ENCODE results near the gene C1orf159. TPM values are rescaled to one million over a fixed set of nuclear protein-coding genes. Genes with fewer than 3 reads are reported as not detected.

C1orf159 gene
- total and polyA plus RNA-seq, 9 of the 15 experiments (the other 6 are each of a cell fraction or from before 2014, with no cell fraction given), result 0.28 to 54.9 (median 10.6) TPM

DNA sequence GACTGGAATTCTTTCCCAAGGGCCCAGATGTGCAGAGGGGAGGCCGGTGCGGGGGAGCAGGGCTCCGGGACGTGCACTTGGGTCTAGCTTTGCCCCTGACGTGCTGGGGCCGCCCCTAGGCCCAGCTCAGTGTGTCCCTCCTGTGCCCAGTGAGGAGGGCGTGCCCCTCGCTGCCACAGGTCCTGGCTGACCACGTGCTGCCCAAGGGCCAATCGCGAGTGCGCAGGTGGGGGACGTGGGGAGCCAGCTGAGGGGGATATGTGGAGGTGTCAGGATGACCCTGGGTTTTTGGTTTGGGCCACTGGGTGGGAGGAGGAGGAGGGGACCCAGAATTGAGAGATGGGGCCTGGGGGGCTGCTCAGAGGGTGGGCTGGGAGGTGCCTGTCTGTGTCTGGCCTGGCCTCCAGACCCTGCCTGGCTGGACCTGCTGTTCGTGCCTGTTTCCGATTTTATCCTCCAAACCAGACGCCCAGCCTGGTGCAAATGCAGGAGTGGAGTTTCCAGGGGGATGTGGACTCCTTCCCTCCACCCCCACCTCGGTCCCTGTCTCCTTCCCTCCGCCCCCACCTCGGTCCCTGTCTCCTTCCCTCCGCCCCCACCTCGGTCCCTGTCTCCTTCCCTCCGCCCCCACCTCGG, 35.6 kb downstream of the C1orf159 start (continued):
- TF ChIP-seq ZNF79 (CRISPR knock-in tag; IDR thresholded peaks at IDR 0.05; ENCODE audit: low read depth), result no peak
- no peak for TF ChIP-seq ZNF174 (CRISPR knock-in tag; IDR thresholded peaks at IDR 0.05)

DNA sequence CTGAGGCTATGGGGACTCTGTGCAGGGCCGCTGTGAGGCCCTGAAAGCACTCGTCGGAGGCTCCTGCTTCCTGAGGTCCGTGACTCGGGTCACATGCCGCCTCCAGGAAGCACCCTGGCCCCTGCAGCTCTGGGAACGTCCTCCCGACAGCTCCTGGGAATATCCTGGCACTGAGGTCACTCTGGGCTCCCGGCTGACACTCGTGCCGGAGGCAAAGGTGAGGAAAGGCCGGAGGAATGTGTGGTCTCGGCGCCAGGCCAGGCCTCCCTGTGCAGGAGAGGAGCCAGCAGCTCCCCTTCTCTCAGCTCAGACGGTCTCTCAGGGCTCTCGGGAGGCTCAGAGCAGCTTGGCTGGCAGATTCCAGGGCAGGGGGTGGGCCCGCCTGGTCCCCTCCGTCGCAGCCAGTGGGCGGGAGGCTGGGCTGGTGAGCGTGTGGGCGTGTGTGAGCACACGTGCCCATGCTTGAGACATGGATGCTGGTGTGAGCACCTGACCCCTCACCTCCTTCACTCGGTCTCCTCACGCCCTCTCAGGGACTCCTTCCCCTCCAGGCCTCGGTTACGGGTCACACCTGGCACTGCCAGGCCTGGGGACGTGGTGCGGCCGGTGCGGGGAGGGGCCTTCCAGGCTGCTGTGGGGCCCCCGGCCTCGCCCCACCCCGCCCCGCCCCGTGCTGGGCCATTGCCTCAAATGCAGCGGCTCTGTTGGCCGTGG, 36.3 kb downstream of the C1orf159 start:
- intact Hi-C loops (cut with micrococcal nuclease) (no loop called here), in situ Hi-C loops (cut with MboI) (no loop called here)
- H3K36me3 ChIP-seq (ENCODE audit: control insufficient read depth, insufficient read depth, low read length), result peaks cover 11% of the 10 kb centered on the region; the same call in 1 of the 3 replicates
- WGBS (ENCODE audit: insufficient coverage, low coverage, missing lambda C conversion rate), result 7% methylated on average over 34 of the region's 38 CpGs
- peak overlapping the region; percentile 56 to 89; a peak in 3 of 4 replicates for H3K9ac ChIP-seq (ENCODE audit: insufficient read depth in 1 of 2, low read depth in 2 of 2, low read length in 2 of 2)
- no peaks in the 10 kb centered on the region; the same call in 1 of the 2 replicates for H3K9me3 ChIP-seq (replicated peaks; ENCODE audit: control insufficient read depth, insufficient read depth, low read depth, low read length)
- DNase-seq (ENCODE audit: extremely low read depth in 1 of 4, low spot score in 3 of 4) (peak; percentile 64 to 81 (median 76)), ATAC-seq (peak; percentile 76), FAIRE-seq (peak; percentile 74)
- BruUV-seq (replicated peaks), result no TSS peak
- H2AFZ ChIP-seq (ENCODE audit: low read depth, low read length), result peak overlapping the region; percentile 96
- peak overlapping the region; percentile 21 for H3K4me3 ChIP-seq
- POLR2A ChIA-PET, result interaction anchor here (0.6 to 1.1 kb wide), 3 partner anchors 22 to 176 kb away, joined by 3 to 4 read pairs (median 4); no protein-coding TSS in a partner anchor
- no peaks in the 10 kb centered on the region for H4K20me1 ChIP-seq (replicated peaks; ENCODE audit: control insufficient read depth, insufficient read depth, low read length)
- H3K27me3 ChIP-seq (ENCODE audit: control insufficient read depth in 2 of 2, insufficient read depth in 2 of 2, low read length in 2 of 2), result peaks cover 2 to 7% of the 10 kb centered on the region in 2 experiments; a peak in 2 of 5 replicates
- no peaks in the 10 kb centered on the region for H3K79me2 ChIP-seq (ENCODE audit: control insufficient read depth, insufficient read depth, low read length)
- H3K27ac ChIP-seq (ENCODE audit: extremely low read depth, low read depth, low read length), result peak overlapping the region; percentile 54; the same call in 2 of the 3 replicates
- H3K4me1 ChIP-seq (replicated peaks in 1 of 2; ENCODE audit: control insufficient read depth in 2 of 2, insufficient read depth in 2 of 2, low read length in 2 of 2), result peaks cover 12 to 67% of the 10 kb centered on the region in 2 experiments
- no peaks in the 10 kb centered on the region for H3K9me1 ChIP-seq (ENCODE audit: control insufficient read depth, insufficient read depth, low read length)
- H3K4me2 ChIP-seq (ENCODE audit: insufficient read depth, low read length), result peak overlapping the region; percentile 87
- CTCF ChIA-PET (ENCODE audit: low intra/inter-chr PET ratio), result no interaction called here
- TF ChIP-seq, protein P1, sequence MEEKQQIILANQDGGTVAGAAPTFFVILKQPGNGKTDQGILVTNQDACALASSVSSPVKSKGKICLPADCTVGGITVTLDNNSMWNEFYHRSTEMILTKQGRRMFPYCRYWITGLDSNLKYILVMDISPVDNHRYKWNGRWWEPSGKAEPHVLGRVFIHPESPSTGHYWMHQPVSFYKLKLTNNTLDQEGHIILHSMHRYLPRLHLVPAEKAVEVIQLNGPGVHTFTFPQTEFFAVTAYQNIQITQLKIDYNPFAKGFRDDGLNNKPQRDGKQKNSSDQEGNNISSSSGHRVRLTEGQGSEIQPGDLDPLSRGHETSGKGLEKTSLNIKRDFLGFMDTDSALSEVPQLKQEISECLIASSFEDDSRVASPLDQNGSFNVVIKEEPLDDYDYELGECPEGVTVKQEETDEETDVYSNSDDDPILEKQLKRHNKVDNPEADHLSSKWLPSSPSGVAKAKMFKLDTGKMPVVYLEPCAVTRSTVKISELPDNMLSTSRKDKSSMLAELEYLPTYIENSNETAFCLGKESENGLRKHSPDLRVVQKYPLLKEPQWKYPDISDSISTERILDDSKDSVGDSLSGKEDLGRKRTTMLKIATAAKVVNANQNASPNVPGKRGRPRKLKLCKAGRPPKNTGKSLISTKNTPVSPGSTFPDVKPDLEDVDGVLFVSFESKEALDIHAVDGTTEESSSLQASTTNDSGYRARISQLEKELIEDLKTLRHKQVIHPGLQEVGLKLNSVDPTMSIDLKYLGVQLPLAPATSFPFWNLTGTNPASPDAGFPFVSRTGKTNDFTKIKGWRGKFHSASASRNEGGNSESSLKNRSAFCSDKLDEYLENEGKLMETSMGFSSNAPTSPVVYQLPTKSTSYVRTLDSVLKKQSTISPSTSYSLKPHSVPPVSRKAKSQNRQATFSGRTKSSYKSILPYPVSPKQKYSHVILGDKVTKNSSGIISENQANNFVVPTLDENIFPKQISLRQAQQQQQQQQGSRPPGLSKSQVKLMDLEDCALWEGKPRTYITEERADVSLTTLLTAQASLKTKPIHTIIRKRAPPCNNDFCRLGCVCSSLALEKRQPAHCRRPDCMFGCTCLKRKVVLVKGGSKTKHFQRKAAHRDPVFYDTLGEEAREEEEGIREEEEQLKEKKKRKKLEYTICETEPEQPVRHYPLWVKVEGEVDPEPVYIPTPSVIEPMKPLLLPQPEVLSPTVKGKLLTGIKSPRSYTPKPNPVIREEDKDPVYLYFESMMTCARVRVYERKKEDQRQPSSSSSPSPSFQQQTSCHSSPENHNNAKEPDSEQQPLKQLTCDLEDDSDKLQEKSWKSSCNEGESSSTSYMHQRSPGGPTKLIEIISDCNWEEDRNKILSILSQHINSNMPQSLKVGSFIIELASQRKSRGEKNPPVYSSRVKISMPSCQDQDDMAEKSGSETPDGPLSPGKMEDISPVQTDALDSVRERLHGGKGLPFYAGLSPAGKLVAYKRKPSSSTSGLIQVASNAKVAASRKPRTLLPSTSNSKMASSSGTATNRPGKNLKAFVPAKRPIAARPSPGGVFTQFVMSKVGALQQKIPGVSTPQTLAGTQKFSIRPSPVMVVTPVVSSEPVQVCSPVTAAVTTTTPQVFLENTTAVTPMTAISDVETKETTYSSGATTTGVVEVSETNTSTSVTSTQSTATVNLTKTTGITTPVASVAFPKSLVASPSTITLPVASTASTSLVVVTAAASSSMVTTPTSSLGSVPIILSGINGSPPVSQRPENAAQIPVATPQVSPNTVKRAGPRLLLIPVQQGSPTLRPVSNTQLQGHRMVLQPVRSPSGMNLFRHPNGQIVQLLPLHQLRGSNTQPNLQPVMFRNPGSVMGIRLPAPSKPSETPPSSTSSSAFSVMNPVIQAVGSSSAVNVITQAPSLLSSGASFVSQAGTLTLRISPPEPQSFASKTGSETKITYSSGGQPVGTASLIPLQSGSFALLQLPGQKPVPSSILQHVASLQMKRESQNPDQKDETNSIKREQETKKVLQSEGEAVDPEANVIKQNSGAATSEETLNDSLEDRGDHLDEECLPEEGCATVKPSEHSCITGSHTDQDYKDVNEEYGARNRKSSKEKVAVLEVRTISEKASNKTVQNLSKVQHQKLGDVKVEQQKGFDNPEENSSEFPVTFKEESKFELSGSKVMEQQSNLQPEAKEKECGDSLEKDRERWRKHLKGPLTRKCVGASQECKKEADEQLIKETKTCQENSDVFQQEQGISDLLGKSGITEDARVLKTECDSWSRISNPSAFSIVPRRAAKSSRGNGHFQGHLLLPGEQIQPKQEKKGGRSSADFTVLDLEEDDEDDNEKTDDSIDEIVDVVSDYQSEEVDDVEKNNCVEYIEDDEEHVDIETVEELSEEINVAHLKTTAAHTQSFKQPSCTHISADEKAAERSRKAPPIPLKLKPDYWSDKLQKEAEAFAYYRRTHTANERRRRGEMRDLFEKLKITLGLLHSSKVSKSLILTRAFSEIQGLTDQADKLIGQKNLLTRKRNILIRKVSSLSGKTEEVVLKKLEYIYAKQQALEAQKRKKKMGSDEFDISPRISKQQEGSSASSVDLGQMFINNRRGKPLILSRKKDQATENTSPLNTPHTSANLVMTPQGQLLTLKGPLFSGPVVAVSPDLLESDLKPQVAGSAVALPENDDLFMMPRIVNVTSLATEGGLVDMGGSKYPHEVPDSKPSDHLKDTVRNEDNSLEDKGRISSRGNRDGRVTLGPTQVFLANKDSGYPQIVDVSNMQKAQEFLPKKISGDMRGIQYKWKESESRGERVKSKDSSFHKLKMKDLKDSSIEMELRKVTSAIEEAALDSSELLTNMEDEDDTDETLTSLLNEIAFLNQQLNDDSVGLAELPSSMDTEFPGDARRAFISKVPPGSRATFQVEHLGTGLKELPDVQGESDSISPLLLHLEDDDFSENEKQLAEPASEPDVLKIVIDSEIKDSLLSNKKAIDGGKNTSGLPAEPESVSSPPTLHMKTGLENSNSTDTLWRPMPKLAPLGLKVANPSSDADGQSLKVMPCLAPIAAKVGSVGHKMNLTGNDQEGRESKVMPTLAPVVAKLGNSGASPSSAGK (IDR thresholded peaks at IDR 0.05), result peak; percentile 94
- peak; percentile 58 for TF ChIP-seq CCNT2 (IDR thresholded peaks at IDR 0.05; ENCODE audit: borderline replicate concordance, extremely low read depth, insufficient read length, low read depth, low read length)
- TF ChIP-seq PHF8 (IDR thresholded peaks at IDR 0.05; ENCODE audit: borderline replicate concordance, low read length), result peak; percentile 22; the same call in 1 of the 2 replicates
